RWPE1 (cell line): ENCODE results near the gene FOXL2.

ENCODE experiments used
- CTCF ChIA-PET: fragments of 350-600 bp; sonication (Branson Sonifier 250); formaldehyde crosslinking; extraction: SDS; loops from one replicate; lab custom pipeline; 2021; lab: Yijun Ruan, JAX
- POLR2A ChIA-PET: fragments of 400-600 bp; formaldehyde crosslinking; extraction: SDS; loops from one replicate; lab custom pipeline; 2020; ENCODE audit warnings: antibody characterized with exemption; ENCODE audit not compliant: low non-redundant PET; lab: Yijun Ruan, JAX
- DNase-seq: peaks from one replicate; pipeline ENCODE4 v3.0.0; 2012; ENCODE audit warnings: low spot score
- H3K27ac ChIP-seq: fragments of 450-650 bp; 2 replicates; pipeline ENCODE4 v1.5.1; 2017
- TF ChIP-seq, protein P1 (sequence below): fragments of 450-650 bp; conservative IDR thresholded peaks from 2 replicates; pipeline ENCODE4 v1.5.1; 2017; ENCODE audit warnings: low read depth, mild to moderate bottlenecking

Gene FOXL2

DNA sequence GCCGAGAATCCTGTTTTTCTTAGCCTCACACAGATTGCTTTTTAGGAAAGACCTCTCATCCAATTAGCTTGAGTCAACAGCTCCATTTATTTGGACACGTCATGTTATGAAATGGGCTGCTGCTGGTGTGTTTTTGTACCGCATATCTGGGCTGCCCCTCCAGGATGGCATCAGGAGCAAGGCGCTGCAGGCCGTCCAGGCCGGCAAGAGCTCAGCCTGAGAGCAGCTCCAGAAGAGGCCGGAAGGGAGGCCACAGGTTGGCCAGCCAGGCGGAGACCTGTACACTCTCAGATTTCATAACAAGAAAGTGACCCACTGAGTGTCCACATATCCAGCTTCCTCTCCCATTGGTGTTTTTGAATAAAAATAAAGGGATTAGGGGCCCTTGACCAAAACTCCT is 28.4 kb upstream of the FOXL2 start:
- ChIA-PET CTCF (no interaction called here), POLR2A (no interaction called here)
- no peak overlapping the region for H3K27ac ChIP-seq
- DNase-seq: no peak
- TF ChIP-seq, protein P1, sequence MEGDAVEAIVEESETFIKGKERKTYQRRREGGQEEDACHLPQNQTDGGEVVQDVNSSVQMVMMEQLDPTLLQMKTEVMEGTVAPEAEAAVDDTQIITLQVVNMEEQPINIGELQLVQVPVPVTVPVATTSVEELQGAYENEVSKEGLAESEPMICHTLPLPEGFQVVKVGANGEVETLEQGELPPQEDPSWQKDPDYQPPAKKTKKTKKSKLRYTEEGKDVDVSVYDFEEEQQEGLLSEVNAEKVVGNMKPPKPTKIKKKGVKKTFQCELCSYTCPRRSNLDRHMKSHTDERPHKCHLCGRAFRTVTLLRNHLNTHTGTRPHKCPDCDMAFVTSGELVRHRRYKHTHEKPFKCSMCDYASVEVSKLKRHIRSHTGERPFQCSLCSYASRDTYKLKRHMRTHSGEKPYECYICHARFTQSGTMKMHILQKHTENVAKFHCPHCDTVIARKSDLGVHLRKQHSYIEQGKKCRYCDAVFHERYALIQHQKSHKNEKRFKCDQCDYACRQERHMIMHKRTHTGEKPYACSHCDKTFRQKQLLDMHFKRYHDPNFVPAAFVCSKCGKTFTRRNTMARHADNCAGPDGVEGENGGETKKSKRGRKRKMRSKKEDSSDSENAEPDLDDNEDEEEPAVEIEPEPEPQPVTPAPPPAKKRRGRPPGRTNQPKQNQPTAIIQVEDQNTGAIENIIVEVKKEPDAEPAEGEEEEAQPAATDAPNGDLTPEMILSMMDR: no peak

DNA sequence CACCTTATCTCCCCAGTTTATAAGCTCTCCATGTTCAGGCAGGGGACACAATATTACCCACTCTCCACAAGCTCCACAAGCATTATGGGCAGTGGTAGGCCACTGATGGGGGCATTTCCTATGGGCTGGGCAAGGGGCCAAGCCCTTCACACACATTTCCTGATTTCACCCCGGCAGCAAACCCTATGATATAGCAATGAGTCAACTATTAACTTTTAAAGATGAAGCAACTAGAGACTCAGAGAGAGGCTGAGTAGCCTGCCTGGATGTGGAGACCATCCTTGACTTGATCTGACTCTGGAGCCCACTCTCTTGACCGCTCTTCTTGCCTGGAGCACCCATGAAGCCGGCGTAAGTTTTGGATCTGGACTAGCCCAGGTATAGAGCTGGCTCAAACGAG is 27.5 kb upstream of the FOXL2 start:
- no peak overlapping the region for H3K27ac ChIP-seq
- ChIA-PET CTCF (no interaction called here), POLR2A (no interaction called here)
- TF ChIP-seq, protein P1: no peak
- DNase-seq: peak; percentile 24

DNA sequence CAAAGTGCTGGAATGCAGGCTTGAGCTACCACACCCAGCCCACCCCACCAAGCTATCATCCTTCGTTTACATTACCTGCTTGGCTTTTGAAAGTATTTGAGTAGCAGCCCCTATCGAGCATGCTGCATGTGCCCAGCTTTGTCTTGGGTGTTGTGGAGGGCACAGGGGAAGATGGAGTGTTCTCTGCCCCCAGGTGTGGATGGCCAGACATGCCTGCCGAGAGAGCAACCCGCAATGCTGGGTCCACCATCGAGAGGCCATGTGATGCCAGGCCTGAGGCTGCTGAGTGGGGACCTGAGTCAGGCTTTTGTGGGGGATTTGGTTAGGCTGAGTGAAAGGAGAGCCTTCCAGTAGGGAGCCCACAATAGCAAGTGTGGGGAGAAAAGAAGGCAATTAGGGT is 26.0 kb upstream of the FOXL2 start:
- H3K27ac ChIP-seq: no peak overlapping the region
- ChIA-PET POLR2A (no interaction called here), CTCF (interaction anchor here (0.6 kb wide), 1 partner anchor 1683 kb away, joined by 3 read pairs; no protein-coding TSS in a partner anchor)
- TF ChIP-seq, protein P1: no peak
- no peak for DNase-seq

DNA sequence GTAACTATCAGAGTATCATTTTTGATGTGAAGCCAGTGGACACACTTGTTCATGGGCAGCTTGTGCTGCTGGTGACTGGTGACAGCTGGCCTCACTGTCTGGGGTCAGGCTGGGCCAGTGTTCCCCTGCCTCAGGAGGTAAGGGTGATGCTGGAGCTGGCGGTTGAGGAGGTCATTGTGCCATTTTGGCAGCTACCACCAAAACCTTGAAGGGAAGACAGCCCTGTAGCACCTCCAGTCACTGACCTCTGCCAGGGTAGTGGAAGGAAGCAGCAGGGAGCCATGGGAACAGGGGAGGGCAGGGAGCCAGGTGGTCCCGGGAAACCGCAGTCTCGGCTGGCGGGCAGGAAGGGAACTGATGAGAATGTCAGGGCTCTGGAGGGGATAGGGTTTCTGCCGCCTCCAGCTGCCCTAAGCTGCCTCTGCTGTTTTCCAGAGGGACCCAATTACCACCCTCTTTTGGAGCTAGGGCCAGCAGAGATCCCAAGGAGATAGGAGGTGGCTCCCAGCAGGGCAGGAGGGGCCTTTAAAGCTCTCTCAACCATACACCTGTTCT is 24.9 kb upstream of the FOXL2 start:
- POLR2A ChIA-PET: no interaction called here
- TF ChIP-seq, protein P1: no peak
- no peak overlapping the region for H3K27ac ChIP-seq
- CTCF ChIA-PET: interaction anchor here (0.6 to 0.7 kb wide), 2 partner anchors 9 to 23 kb away, joined by 3 to 4 read pairs; no protein-coding TSS in a partner anchor
- DNase-seq: no peak

DNA sequence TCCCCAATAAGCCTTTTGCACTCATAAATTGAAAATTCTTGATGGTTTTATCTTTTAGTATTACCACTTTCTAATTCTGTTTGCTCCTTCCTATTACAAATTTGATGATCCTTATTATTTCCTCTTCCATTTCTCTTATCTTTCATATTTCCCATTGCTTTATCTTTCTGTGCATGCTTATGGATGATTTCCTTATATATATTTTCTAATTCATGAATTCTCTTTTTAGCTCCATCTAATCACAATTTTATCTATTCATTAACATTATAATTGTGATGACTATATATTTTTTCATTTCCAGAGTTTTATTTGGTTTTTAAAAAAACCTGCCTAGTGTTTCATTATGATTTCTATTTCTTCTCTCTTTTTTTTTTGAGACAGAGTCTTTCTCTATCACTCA is 18.0 kb upstream of the FOXL2 start:
- POLR2A ChIA-PET: no interaction called here
- TF ChIP-seq, protein P1: no peak
- DNase-seq: no peak
- CTCF ChIA-PET: interaction anchor here (0.5 to 0.6 kb wide), 2 partner anchors 53 to 1854 kb away, joined by 3 read pairs; no protein-coding TSS in a partner anchor
- H3K27ac ChIP-seq: no peak overlapping the region

DNA sequence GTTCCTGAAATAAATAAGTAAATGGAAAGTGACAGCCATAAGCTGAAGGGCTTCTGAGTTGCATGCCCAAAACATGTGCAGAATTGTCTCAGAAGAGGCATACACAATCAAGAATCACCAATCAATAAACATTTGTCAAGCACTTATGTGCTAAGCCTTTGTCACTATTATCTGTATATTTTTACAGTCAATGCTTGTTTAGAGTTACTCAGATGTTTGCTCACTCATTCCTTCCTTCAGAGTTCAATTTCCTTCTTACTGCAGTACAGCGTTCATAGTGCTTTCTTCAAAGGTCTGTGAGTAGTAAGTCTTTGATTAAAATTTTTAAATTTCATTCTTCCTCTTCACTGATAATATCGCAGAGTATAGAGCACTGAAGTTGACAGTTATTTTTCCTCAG is 17.3 kb upstream of the FOXL2 start:
- POLR2A ChIA-PET: no interaction called here
- no peak overlapping the region for H3K27ac ChIP-seq
- CTCF ChIA-PET: no interaction called here
- no peak for DNase-seq
- TF ChIP-seq, protein P1: no peak
